ENCODE measurements around the gene IDH3G.

IDH3G gene

GRCh38 chrX:153772316-153773217 is 21.6 kb downstream of the IDH3G start:
- no peak for TF ChIP-seq JUND (IDR thresholded peaks at IDR 0.05; ENCODE audit: low read depth)
- in situ Hi-C loops (cut with HindIII; ENCODE audit: low pct_unique_long_range_greater_than_20kb, low sequenced_read_pairs): no loop called here
- DNase-seq (ENCODE audit: low read depth in 1 of 2, low spot score in 1 of 2): no peak

GRCh38 chrX:153771415-153772315 is 22.5 kb downstream of the IDH3G start:
- in situ Hi-C loops (cut with HindIII; ENCODE audit: low pct_unique_long_range_greater_than_20kb, low sequenced_read_pairs): no loop called here
- TF ChIP-seq JUND (IDR thresholded peaks at IDR 0.05; ENCODE audit: low read depth): no peak
- DNase-seq (ENCODE audit: low read depth in 1 of 2, low spot score in 1 of 2): no peak

- DNase-seq (ENCODE audit: low read depth in 1 of 2, low spot score in 1 of 2): no peak
- TF ChIP-seq JUND (IDR thresholded peaks at IDR 0.05; ENCODE audit: low read depth): no peak
- in situ Hi-C loops (cut with HindIII; ENCODE audit: low pct_unique_long_range_greater_than_20kb, low sequenced_read_pairs): no loop called here
These were observed 23.4 kb downstream of the IDH3G start for GRCh38 chrX:153770601-153771414.

- in situ Hi-C loops (cut with HindIII; ENCODE audit: low pct_unique_long_range_greater_than_20kb, low sequenced_read_pairs): no loop called here
- no peak for TF ChIP-seq JUND (IDR thresholded peaks at IDR 0.05; ENCODE audit: low read depth)
- DNase-seq (ENCODE audit: low read depth in 1 of 2, low spot score in 1 of 2): no peak
These were observed 24.1 kb downstream of the IDH3G start for GRCh38 chrX:153769865-153770600.

- in situ Hi-C loops (cut with HindIII; ENCODE audit: low pct_unique_long_range_greater_than_20kb, low sequenced_read_pairs): no loop called here
- no peak for DNase-seq (ENCODE audit: low read depth in 1 of 2, low spot score in 1 of 2)
- no peak for TF ChIP-seq JUND (IDR thresholded peaks at IDR 0.05; ENCODE audit: low read depth)
These were observed 24.9 kb downstream of the IDH3G start for GRCh38 chrX:153769158-153769864.

GRCh38 chrX:153768311-153769157 is 25.6 kb downstream of the IDH3G start:
- in situ Hi-C loops (cut with HindIII; ENCODE audit: low pct_unique_long_range_greater_than_20kb, low sequenced_read_pairs): no loop called here
- no peak for TF ChIP-seq JUND (IDR thresholded peaks at IDR 0.05; ENCODE audit: low read depth)
- DNase-seq (ENCODE audit: low read depth in 1 of 2, low spot score in 1 of 2): no peak

- no peak for DNase-seq (ENCODE audit: low read depth in 1 of 2, low spot score in 1 of 2)
- in situ Hi-C loops (cut with HindIII; ENCODE audit: low pct_unique_long_range_greater_than_20kb, low sequenced_read_pairs): no loop called here
- TF ChIP-seq JUND (IDR thresholded peaks at IDR 0.05; ENCODE audit: low read depth): no peak
These were observed 26.5 kb downstream of the IDH3G start for GRCh38 chrX:153767674-153768055.

- in situ Hi-C loops (cut with HindIII; ENCODE audit: low pct_unique_long_range_greater_than_20kb, low sequenced_read_pairs): no loop called here
- no peak for TF ChIP-seq JUND (IDR thresholded peaks at IDR 0.05; ENCODE audit: low read depth)
- no peak for DNase-seq (ENCODE audit: low read depth in 1 of 2, low spot score in 1 of 2)
These were observed 27.1 kb downstream of the IDH3G start for GRCh38 chrX:153766871-153767673.

- DNase-seq (ENCODE audit: low read depth in 1 of 2, low spot score in 1 of 2): no peak
- TF ChIP-seq JUND (IDR thresholded peaks at IDR 0.05; ENCODE audit: low read depth): no peak
- in situ Hi-C loops (cut with HindIII; ENCODE audit: low pct_unique_long_range_greater_than_20kb, low sequenced_read_pairs): no loop called here
These were observed 27.9 kb downstream of the IDH3G start for GRCh38 chrX:153766098-153766817.
